ENCODE results near the gene MAEL. TPM values are rescaled to one million over a fixed set of nuclear protein-coding genes. Genes with fewer than 3 reads are reported as not detected.

The MAEL gene
- total RNA-seq, 2 experiments from 2014 or later = not detected

DNA sequence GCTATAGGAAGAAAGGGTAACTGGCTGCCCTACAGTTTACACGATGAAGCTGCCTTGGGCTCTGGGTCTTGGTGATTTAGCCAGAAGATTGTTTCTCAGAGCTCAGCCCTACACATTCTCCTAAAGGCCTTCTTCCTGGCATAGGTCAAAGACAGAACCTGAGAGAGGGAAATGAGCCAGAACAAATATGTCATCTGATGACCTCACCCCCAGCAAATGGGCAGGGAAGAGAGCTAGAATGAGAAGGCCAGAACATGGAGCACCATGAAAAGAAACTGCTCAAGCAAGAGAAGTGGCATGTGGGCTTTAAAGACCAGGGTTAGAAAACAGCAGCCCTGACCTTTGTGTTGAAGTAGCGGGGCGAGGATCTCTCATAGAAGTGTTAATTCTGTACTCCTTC lies 8.3 kb upstream of the MAEL start:
- Histone ChIP-seq H3K4me3 (ENCODE audit: low read length) (no peak overlapping the region), H3K4me1 (ENCODE audit: insufficient read depth, low read length) (no peaks in the 10 kb centered on the region), H3K27me3 (ENCODE audit: control insufficient read depth in 1 of 2, insufficient read depth in 2 of 2, low read length in 2 of 2) (no peaks in the 10 kb centered on the region), H3K27ac (ENCODE audit: low read depth in 1 of 2, low read length in 2 of 2) (no peak overlapping the region), H3K36me3 (ENCODE audit: insufficient read depth, low read length) (no peaks in the 10 kb centered on the region), H3K9me3 (ENCODE audit: control insufficient read depth in 1 of 2, insufficient read depth in 1 of 2, low read length in 2 of 2) (no peaks in the 10 kb centered on the region)
- TF ChIP-seq, protein P1, sequence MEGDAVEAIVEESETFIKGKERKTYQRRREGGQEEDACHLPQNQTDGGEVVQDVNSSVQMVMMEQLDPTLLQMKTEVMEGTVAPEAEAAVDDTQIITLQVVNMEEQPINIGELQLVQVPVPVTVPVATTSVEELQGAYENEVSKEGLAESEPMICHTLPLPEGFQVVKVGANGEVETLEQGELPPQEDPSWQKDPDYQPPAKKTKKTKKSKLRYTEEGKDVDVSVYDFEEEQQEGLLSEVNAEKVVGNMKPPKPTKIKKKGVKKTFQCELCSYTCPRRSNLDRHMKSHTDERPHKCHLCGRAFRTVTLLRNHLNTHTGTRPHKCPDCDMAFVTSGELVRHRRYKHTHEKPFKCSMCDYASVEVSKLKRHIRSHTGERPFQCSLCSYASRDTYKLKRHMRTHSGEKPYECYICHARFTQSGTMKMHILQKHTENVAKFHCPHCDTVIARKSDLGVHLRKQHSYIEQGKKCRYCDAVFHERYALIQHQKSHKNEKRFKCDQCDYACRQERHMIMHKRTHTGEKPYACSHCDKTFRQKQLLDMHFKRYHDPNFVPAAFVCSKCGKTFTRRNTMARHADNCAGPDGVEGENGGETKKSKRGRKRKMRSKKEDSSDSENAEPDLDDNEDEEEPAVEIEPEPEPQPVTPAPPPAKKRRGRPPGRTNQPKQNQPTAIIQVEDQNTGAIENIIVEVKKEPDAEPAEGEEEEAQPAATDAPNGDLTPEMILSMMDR (IDR thresholded peaks at IDR 0.05) = no peak
- POLR2A ChIA-PET = no interaction called here
- H3K4me1 Mint-ChIP-seq (ENCODE audit: low read depth) = peaks cover 7% of the 10 kb centered on the region
- ATAC-seq (ENCODE audit: poor library complexity) = no peak
- H3K4me3 Mint-ChIP-seq = no peak overlapping the region
- peaks cover 16% of the 10 kb centered on the region for H3K27me3 Mint-ChIP-seq
- no peaks in the 10 kb centered on the region for H3K36me3 Mint-ChIP-seq (ENCODE audit: low read depth)
- H3K9me3 Mint-ChIP-seq = no peaks in the 10 kb centered on the region
- DNase-seq = no peak
- intact Hi-C loops (cut with DNase I, micrococcal nuclease) = no loop called here
- CTCF ChIA-PET = no interaction called here
- no peak overlapping the region for H3K27ac Mint-ChIP-seq

DNA sequence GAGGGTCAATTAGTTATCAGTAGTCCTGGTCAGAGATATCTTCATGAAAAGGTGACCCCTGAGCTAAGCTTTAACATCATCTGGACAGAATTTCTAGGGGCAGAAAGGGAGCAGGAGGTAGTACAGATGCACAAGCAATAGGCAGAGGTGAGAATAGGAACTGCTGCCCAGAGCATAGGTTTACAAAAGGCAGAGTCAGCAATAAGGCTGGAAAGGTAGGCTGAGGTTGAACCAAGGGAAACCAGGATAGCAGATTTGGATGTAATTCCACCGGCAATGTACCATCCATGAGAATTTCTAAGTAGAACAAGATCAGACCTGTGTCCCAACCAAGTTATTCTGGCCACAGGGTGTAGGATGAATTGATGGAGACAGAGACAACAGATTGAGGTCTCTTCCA lies 7.5 kb upstream of the MAEL start:
- Mint-ChIP-seq H3K9me3 (no peaks in the 10 kb centered on the region), H3K4me3 (no peak overlapping the region), H3K27me3 (peaks cover 17% of the 10 kb centered on the region), H3K27ac (no peak overlapping the region), H3K4me1 (ENCODE audit: low read depth) (no peaks in the 10 kb centered on the region), H3K36me3 (ENCODE audit: low read depth) (no peaks in the 10 kb centered on the region)
- ATAC-seq (ENCODE audit: poor library complexity) (no peak), DNase-seq (no peak)
- no peak overlapping the region for H3K4me3 ChIP-seq (ENCODE audit: low read length)
- ChIA-PET CTCF (no interaction called here), POLR2A (no interaction called here)
- H3K27me3 ChIP-seq (ENCODE audit: control insufficient read depth in 1 of 2, insufficient read depth in 2 of 2, low read length in 2 of 2) = no peaks in the 10 kb centered on the region
- no peaks in the 10 kb centered on the region for H3K4me1 ChIP-seq (ENCODE audit: insufficient read depth, low read length)
- TF ChIP-seq, protein P1 (IDR thresholded peaks at IDR 0.05) = no peak
- intact Hi-C loops (cut with DNase I, micrococcal nuclease) = no loop called here
- H3K36me3 ChIP-seq (ENCODE audit: insufficient read depth, low read length) = no peaks in the 10 kb centered on the region
- H3K9me3 ChIP-seq (ENCODE audit: control insufficient read depth in 1 of 2, insufficient read depth in 1 of 2, low read length in 2 of 2) = no peaks in the 10 kb centered on the region
- no peak overlapping the region for H3K27ac ChIP-seq (ENCODE audit: low read depth in 1 of 2, low read length in 2 of 2)

DNA sequence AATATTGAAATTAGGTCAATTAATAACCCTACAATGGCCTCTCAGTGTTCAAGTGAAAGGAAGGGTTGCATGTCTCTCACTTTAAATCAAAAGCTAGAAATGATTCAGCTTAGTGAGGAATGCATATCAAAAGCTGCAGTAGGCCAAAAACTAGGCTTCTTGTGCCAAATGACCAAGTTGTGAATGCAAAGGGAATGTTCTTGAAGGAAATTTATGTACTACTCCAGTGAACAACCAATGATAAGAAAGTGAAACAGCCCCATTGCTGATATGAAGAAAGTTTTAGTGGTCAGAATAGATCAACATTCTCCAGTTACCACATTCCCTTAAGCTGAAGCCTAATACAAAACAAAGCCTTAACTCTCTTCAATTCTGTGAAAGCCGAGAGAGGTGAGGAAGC lies 10.0 kb downstream of the MAEL start:
- Mint-ChIP-seq H3K4me3 (no peak overlapping the region), H3K4me1 (ENCODE audit: low read depth) (no peaks in the 10 kb centered on the region), H3K9me3 (peaks cover 4% of the 10 kb centered on the region), H3K27me3 (peaks cover 22% of the 10 kb centered on the region), H3K27ac (no peak overlapping the region), H3K36me3 (ENCODE audit: low read depth) (no peaks in the 10 kb centered on the region)
- intact Hi-C loops (cut with DNase I, micrococcal nuclease) = no loop called here
- DNase-seq = no peak
- no peaks in the 10 kb centered on the region for H3K36me3 ChIP-seq (ENCODE audit: insufficient read depth, low read length)
- no peak overlapping the region for H3K4me3 ChIP-seq (ENCODE audit: low read length)
- POLR2A ChIA-PET = no interaction called here
- H3K4me1 ChIP-seq (ENCODE audit: insufficient read depth, low read length) = no peaks in the 10 kb centered on the region
- H3K27ac ChIP-seq (ENCODE audit: low read depth in 1 of 2, low read length in 2 of 2) = no peak overlapping the region
- CTCF ChIA-PET = interaction anchor here (0.9 kb wide), 1 partner anchor 88 kb away, joined by 4 read pairs; no protein-coding TSS in a partner anchor
- no peaks in the 10 kb centered on the region for H3K27me3 ChIP-seq (ENCODE audit: control insufficient read depth in 1 of 2, insufficient read depth in 2 of 2, low read length in 2 of 2)
- H3K9me3 ChIP-seq (ENCODE audit: control insufficient read depth in 1 of 2, insufficient read depth in 1 of 2, low read length in 2 of 2) = peaks cover 0 to 3% of the 10 kb centered on the region in 2 experiments
- TF ChIP-seq, protein P1 (IDR thresholded peaks at IDR 0.05) = no peak
- ATAC-seq (ENCODE audit: poor library complexity) = no peak

All from CD4-positive, alpha-beta T cell (primary cell).